GM13977 (cell line): ENCODE results near the gene MFN2.

Experiments used
- DNase-seq: peaks from one replicate; pipeline ENCODE4 v3.0.0; 2012; ENCODE audit warnings: low spot score
- CTCF ChIP-seq: IDR thresholded peaks from 2 replicates; pipeline ENCODE4 v1.5.1; 2012; ENCODE audit warnings: mild to moderate bottlenecking, control low read depth; ENCODE audit not compliant: insufficient read depth; ENCODE audit errors: extremely low read depth, missing control alignments
- in situ Hi-C: fragments of 300-500 bp; cut with MboI; formaldehyde crosslinking; loops from one replicate; pipeline ENCODE4 v1.12.0; 2022; ENCODE audit warnings: low sequenced_read_pairs, low pct_unique_long_range_greater_than_20kb, mixed read lengths, inconsistent platforms; ENCODE audit not compliant: unreplicated experiment

MFN2 gene

GRCh38 chr1:11960276-11960675 lies 20.0 kb upstream of the MFN2 start:
- TF ChIP-seq CTCF, result no peak
- no peak for DNase-seq
- in situ Hi-C loops, result no loop called here

GRCh38 chr1:11960715-11961114 lies 19.5 kb upstream of the MFN2 start:
- in situ Hi-C loops, result no loop called here
- DNase-seq, result no peak

GRCh38 chr1:11961230-11961629 lies 19.0 kb upstream of the MFN2 start:
- in situ Hi-C loops, result no loop called here
- TF ChIP-seq CTCF, result no peak
- no peak for DNase-seq

More at GRCh38 chr1:11960715-11961114, 19.5 kb upstream of the MFN2 start:
- no peak for TF ChIP-seq CTCF

- in situ Hi-C loops, result no loop called here
- DNase-seq, result no peak
- TF ChIP-seq CTCF, result no peak
These were observed 16.6 kb upstream of the MFN2 start for GRCh38 chr1:11963622-11964021.

GRCh38 chr1:11964656-11965055 lies 15.6 kb upstream of the MFN2 start:
- DNase-seq, result no peak
- in situ Hi-C loops, result no loop called here
- no peak for TF ChIP-seq CTCF

GRCh38 chr1:11967028-11967547 lies 13.2 kb upstream of the MFN2 start:
- TF ChIP-seq CTCF, result peak; percentile 53
- in situ Hi-C loops, result no loop called here
- peak; percentile 63 for DNase-seq
